MV-4-11 (cell line): ENCODE results near the gene PDGFA.

ENCODE experiments used
- DNase-seq: peaks from one replicate; lab custom pipeline; 2025; lab: John Stamatoyannopoulos, UW

Gene PDGFA

DNA sequence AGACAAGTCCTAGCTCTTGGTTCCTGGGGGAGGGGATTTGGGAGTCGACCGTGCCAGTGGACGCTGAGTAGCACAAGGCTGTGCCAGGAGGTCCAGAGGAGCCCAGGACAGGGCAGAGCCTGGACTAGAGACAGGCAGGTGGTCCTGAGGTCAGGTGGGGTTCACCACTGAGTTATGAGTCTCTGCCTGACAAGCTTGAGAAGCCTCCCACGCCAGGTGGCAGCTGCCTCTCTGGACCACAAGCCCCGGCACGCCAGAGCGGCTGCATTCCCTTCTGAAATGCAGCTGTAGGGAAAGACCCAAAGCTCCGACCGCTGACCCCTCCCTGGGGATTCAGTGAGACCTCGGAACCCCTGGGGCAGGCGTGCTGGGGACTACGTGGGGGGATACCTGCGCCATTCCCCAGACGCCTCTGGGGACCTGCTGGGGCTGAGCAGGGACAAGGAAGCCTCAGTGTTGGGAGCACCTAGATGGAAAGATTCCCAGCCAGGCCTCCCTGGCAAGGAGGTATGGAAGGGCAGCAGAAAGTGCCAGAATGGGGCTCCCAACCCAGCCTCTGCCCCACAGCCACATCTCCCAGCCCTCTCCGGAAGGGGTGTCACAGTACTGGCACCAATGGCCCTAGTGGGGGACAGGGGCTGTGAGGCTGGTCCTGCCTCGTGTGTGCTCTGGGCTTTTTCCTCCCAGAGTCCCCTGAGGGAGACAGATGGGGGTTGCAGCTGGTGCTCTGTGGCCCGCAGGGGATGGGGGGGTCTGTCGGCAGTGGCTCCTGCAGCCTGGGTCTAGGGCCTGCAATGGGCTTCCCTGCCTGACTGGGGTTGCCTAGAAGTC is 29.0 kb downstream of the PDGFA start:
- no peak for DNase-seq

DNA sequence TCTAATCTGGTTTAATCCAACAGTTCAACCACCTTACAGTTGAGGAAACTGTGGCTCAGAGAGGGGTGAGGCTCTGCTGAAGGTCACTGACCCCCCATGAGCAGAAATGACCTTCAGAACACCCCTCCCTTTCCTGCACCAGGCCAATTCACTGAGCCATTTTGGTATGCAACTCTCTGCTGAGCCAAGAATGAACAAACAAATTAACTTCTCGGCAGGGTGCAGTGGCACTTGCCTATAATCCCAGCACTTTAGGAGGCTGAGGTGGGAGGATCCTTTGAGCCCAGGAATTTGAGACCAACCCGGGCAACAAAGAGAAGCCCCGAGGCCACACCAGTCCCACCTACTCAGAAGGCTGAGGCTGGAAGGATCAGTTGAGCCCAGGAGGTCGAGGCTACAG is 29.8 kb downstream of the PDGFA start:
- DNase-seq, result no peak

DNA sequence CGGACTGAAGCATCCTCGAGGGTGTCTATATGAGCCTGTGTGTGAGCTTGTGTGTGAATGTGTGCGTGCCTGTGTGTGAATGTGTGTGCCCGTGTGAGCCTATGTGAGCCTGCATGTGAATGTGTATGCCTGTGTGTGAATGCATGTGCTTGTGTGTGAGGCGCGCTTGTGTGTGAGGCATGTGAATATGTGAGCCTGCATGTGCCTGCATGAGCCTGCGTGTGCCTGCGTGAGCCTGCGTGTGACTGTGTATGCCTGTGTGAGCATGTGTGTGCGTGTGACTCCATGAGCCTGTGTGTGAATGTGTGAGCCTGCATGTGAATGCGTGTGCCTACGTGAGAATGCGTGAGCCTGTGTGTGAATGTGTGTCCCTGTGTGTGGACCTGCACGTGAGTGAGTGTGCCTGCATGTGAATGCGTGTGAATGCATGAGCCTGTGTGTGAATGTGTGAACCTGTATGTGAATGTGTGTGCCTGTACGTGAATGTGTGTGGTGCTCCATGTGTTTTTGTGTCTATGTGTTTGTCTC is 33.4 kb downstream of the PDGFA start:
- DNase-seq, result no peak

DNA sequence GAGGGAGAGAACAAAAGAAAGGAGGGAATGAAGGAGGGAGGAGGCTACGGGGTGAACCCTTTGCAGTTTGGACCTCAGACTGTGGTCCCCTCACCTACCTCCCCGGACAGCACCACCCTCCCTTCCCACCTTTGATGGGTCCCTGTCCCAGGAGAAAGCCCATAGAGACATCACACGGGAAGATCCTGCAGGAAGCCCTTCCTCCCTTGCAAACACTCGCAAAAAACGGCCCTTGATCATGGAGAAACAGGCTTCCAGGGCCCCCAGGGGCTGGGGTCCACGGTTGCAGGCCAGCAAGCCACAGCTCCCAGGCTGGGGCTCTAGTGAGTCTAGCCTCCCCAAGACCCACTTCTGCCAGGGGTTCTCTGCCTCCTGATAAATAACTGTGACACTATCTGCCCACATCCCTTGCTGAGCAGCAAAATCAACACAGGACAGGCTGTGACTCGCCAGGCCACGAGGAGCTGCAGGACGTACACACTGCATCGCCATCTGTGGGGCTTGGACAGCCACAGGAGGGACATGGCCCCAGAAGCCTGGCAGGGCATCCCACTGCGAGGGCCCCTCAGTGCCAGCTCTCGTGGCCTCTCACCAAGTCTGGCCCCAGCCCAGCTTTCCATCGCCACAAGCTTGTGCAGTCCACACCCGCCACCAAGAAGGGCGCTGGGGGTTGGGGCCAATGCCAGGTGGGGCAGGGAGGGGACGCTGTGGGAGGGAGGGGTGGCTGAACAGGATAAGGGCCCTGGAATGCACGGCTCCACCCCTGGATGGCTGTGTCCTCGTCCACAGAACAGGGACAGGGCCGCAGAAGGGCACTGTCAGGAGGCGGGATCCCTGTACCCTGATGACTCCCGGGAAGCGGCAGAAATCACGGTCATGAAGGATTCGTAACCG is 34.2 kb downstream of the PDGFA start:
- DNase-seq, result no peak

DNA sequence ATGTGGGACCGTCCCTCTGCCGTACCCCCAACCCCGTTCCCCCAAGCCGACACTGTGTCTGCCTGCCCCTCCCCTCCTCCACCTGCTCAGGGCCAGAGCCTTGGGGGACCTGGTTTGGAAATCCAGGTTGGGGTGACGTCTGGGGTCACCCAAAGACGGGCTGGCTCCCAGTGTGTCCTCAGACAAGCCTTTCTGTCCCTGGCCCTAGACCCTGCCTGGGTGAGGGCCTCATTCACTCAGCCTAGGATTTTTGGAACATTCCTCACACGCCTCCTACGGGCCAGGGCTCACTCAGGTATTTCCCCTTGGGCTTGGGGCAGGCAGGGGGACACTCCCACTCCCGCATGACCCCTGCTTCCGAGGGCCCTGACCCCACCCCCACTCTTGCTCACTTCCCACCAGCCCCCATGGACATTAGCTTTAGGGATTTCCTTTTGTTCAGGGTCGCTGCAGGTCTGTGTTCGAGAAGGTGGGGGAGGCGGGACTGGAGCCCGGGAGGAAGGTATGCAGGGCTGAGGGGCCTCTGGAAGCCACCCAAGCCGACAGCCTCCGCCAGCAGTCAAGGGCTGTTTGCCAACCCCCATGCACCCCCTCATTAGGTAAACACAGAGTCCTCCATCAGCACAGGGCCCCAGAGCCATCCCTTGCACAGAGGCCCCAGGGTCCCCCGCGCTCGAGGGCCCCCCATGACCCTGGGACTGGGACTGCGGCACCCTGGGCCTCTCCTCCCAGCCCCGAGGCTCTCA is 35.1 kb downstream of the PDGFA start:
- no peak for DNase-seq

DNA sequence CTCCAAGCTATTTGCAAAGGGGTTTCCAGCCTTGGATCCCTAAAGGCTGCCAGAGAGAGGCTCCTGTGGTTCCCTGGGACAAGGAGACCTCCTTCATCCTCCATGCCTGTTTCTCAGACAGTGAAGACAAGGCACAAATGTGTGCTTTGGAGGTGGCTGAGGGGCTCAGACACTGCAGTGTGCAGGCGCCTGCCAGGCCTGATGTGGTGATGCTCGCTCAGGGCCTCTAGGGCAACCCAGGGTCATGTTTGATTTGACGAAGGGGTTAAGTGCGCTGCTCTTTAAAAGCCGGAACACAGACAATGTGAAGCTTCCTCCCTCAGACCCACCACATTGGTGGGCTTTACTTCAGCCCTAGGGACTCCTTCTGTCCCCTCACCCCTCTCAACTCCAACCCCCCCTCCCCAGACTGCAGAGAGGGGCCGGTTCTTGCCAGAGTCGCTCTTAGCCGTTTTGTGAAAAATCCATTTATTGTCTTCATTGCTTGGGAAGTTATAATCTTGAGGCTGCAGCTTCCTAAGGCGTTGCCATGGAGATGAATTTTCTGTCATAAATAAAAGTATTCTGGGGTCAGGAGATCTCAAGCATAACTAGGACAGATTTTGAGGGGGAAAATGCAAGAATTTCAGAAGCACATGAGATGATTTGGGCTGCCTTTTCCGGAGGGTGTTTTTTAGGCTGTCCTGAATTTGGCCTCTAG is 35.8 kb downstream of the PDGFA start:
- DNase-seq, result no peak

DNA sequence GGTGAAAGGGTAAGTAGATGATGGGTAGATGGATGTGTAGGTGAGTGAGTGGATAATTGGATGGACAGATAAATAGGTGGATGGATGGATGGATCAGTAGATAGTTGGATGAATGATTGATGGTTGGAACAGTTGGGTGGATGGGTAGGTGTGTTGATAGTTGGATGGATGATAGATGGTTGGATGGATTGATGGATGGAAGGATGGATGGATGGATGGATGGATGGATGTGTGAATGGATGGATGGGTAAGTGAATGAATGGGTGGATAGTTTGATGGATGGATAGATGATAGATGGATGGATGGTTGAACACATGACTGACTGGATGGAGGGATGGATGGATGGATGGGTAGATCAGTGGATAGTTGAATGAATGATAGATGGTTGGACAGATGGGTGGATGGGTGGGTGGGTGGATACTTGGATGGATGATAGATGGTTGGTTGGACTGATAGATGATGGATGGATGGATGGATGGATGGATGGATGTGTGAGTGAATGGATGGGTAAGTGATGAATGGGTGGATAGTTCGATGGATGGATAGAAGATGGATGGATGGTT is 37.0 kb downstream of the PDGFA start:
- DNase-seq, result no peak

DNA sequence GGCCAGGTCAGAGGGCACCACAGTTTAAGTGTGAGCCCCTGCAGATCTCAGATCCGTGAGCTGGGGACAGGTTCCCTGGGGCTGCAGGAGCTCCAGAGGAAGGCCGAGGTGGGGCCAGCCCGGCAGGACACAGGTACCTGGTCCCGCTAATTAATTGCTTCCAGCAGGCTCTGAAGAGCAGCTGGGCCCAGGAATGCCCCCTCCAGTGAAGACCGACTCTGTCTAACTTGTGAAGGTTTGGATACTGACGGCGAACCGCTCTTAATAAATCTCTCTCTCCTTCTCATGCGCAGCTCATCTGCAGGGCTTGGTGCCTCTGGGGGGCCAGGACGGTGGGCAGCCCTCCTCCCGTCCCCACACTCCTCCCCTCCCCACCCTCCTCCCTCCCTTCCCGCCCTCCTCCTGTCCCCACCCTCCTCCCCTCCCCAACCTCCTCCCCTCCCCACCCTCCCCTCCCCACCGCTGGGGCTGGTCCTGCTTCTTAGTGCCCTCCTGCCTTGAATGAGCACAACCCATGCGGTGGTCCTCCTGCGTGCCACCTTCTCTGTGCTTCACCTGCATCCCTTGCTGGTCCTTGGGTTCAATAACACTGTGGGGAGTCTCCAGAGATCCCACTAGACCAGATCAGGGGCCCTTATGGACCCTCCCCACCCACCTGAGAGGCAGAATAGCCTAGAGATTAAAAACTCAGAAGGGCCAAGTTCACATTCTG is 38.3 kb downstream of the PDGFA start:
- no peak for DNase-seq

DNA sequence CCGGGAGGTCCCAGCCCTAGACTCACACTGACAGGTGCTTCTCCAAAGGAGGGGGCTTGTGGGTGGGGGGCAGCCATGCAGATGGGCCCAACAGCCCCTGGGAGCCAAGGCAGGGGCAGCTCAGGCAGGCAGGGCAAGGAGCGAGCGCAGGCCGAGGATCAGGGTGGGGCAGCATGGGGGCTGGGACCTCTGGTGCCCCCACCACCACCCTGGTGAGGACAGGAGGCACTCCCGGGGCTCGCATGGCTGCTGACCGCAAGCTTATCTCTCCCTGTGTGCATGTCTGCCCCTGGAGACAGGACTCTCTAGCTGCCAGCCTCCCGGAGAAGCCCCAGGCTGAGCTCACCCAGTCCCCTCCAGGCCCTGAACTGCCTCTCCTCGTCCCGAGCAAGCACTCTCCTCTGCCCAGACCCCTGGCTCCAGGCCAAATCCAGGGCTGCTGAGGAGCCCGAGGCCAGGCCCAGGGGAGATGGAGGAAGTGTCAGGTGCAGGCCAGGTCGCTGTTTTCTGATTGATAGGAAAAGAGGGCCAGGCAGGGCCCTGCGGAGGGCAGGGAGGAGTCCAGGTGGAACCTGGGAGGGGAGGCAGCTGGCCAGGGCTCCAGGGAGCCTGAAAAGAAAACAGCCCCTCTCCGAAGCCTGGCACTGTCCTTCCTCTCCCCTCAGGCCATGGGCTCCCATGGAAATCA is 39.0 kb downstream of the PDGFA start:
- DNase-seq, result no peak

DNA sequence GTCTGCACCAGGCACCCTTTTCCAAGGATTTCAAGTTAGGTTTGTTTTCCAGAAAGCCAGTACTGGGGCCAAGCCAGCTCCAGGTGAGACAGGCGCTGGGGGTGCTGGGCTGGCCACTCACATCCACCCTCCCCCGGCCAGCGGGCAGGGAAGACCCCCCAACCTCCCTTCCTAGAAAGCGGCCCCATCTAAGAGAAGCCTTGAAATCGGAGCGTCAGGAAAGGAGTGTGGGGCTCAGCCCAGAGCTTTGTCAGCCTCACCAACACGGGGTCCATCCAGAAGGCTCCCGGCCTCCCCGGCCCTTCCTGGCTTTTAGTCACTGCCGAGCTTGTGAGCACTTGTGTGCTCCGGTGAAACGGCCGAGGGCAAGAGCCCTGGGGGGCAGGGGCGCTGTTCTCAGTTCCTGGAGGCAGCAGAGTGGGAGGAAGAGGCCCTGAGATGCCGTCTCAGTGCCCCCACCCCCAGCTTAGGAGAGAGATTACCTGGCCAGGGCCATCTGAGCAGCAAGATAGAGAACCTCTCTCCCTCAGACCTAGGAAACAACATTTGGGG is 39.6 kb downstream of the PDGFA start:
- no peak for DNase-seq

DNA sequence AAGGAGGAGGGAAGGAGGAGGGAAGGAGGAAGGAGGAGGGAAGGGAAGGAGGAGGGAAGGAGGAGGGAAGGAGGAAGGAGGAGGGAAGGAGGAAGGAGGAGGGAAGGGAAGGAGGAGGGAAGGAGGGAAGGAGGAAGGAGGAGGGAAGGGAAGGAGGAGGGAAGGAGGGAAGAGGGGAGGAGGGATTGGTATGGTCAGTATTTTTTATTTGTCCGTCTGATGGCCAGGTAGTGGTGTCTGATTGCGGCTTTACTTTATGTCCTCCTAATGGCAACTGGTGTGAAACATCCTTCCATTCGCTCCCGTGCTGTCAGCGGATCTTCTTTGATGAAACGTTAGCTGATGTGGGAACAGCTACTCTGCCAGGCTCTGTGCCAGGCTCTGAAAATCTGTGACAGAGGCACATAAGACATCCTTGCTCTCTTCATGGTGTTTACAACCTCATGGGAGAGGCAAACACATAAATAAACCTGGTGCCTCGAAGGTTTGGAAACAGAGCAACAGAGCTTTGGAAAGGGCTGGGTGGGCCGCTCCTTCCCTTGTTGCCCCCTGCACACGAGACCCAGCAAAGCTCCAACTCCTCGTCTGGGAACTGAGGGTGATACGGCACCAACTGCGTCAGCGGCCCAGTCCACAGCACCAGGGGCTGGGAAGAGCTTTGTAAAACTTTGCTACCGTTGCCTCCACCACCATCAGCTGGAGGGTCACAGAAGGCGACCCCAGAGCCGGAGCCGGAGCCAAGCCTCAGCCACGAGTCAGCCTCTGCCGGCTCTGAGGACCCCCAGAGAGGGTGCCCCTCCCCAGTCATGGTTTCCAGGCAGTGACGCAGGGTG is 40.3 kb downstream of the PDGFA start:
- no peak for DNase-seq

DNA sequence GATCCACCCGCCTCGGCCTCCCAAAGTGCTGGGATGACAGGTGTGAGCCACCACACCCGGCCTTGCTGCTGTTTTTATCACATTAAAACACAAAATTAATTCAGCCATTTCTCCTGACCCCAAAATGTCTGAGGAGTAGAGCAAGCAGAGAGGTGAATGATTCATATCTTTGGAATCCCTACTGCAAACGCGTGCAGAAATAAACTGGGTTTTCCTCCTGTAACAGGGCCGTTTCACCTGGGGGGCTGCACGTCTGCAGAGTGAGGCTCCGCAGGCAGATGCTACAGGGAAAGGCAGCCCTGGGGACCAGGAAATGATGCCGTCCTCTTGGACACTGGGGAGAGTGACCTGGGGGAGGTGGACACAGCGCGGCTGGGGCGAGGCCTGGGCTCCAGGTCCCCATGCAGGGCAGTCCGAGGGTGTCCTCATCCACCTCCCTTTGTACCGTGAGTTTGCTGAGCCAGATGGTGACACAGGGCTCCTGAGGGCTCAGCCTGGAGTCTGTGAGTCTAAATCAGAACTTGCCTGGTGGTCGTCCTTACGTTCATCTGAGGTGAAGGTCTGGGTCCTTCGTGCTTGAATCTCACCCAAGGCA is 41.9 kb downstream of the PDGFA start:
- DNase-seq, result no peak

DNA sequence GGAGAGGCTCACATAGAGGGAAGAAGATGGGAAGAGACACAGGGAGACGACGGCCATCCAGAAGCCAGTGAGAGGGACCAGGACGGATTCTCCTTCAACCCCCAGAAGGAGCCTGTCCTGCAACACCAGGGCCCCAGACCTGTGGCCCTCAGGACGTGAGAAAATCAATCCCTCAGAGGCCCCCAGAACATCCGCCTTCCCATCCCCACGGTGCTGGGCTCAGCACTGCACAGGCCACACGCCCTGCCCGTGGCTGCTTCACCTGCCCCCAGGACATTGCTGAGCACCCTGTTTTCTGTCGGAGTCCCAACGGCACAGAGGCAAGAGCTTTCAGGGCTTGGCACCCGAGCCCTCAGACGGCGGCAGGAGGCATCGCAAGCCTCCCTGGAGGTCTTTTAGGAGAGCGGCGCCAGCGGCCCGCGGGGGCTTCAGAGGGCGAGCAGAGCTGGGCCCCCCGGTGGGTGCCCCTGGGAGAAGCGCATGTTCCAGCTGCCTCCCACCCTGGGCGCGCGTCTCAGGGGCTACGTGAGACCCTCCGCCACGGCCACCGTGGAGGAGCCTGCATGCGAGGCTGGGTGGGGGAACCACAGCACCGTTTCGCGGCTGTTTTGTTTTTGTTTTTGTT is 42.8 kb downstream of the PDGFA start:
- no peak for DNase-seq

DNA sequence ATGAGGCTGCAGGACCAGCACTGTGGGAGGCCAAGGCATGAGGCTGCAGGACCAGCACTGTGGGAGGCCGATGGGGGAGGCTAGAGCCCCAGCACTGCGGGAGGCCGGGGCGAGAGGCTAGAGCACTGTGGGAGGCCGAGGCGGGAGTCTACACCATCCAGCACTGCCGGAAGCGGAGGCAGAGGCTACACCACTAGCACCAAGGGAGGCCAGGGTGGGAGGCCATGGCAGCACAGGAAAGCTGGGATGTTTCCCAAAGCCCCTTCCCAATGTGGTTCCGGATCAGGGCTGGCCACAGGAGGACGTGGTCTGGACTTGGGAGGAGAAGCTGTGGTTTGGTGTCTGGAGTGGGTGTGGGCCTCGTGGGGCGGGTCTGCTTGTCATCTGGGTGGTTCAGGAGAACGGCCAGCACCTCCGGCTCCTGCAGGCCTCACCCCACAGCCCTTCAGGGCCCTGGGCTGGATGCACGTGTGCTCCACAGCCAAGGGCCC is 43.6 kb downstream of the PDGFA start:
- no peak for DNase-seq

DNA sequence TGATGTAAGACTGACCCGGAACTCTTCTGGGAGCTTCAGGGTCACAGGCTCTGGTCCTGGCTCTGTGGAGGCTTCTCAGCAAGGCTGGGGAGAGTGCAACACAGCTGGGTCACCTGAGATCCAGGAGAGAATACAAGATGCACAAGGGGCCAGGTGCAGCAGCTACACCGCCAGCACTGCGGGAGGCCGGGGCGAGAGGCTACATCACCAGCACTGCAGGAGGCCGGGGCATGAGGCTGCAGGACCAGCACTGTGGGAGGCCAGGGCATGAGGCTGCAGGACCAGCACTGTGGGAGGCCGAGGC is 44.3 kb downstream of the PDGFA start:
- DNase-seq, result no peak

DNA sequence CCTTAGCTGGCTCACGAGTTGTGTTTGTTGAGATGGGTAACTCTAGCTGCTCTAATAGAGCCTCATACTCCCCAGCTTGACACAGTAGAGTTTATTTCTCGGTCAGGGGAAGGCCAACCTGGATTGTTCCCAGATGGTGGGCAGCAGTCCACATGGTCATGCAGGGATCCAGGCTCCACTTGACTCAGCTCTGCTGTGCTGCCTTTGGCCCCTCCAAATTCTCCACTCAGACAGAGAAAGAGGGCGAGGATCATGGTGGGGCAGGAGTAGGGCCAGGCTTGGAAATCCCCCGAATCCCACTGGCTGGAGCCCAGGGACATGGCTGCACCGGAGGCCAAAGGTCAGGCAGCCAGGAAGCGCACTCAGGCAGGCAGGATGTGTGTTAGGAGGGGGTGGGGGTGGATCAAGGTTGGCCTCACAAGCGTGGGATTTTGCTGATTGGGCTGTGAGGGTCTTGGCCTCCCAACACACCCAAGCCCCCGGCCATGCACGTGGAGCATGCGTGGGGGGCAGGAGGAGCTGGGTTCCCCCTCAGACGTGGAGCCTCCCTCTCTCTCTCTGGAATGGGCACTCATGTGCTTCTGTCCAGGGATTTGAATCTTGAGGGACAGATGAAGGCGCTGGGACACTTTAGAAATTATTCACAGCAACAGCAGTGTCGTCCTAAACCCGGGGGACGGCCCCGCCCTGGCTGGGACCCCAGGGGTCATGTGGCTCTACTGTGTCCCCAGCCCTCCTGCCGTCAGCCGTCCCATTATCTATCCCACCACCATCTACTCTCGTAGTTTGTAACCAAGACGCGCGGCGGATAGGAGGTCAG is 44.8 kb downstream of the PDGFA start:
- DNase-seq, result no peak
